ENCODE data around the gene KAZN. TPM values are rescaled to one million over a fixed set of nuclear protein-coding genes. Genes with fewer than 3 reads are reported as not detected.
A peak's percentile ranks its signal among the peaks of the same experiment; 100 is the strongest.

Gene KAZN
- total RNA-seq, 4 donors from 2014 or later = 0.77 to 12.3 (median 4.9) TPM

DNA sequence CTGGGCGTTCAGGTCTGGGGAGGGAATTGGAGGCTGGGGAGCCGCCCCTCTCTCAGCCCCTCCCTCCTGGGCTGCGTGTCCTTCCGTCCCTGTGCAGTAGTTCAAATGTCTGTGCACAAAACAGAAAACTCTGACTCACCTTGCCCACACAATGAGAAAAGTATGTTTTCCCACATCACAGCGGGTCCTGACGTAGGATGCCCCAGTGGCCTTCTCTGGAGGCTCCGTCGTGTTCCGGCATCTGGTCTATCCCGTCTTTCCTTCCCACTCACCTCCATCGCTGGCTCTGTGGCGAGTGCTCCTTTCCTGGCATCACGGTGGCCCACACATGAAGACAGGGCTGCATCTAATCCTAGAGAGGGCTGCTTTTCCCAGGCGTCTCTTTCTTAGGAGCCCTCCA lies 224.0 kb downstream of the KAZN start:
- H3K9me3 ChIP-seq = no peaks in the 10 kb centered on the region
- TF ChIP-seq POLR2A (IDR thresholded peaks at IDR 0.05) = no peak
- TF ChIP-seq, protein P1, sequence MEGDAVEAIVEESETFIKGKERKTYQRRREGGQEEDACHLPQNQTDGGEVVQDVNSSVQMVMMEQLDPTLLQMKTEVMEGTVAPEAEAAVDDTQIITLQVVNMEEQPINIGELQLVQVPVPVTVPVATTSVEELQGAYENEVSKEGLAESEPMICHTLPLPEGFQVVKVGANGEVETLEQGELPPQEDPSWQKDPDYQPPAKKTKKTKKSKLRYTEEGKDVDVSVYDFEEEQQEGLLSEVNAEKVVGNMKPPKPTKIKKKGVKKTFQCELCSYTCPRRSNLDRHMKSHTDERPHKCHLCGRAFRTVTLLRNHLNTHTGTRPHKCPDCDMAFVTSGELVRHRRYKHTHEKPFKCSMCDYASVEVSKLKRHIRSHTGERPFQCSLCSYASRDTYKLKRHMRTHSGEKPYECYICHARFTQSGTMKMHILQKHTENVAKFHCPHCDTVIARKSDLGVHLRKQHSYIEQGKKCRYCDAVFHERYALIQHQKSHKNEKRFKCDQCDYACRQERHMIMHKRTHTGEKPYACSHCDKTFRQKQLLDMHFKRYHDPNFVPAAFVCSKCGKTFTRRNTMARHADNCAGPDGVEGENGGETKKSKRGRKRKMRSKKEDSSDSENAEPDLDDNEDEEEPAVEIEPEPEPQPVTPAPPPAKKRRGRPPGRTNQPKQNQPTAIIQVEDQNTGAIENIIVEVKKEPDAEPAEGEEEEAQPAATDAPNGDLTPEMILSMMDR (IDR thresholded peaks at IDR 0.05) = no peak
- H3K4me1 ChIP-seq = no peaks in the 10 kb centered on the region
- no peaks in the 10 kb centered on the region for H3K27me3 ChIP-seq
- no peak overlapping the region for H3K4me3 ChIP-seq
- DNase-seq = no peak
- H3K36me3 ChIP-seq = no peaks in the 10 kb centered on the region
- intact Hi-C loops (cut with DNase I; ENCODE audit: low total_unique reads) = no loop called here
- H3K27ac ChIP-seq = no peak overlapping the region

DNA sequence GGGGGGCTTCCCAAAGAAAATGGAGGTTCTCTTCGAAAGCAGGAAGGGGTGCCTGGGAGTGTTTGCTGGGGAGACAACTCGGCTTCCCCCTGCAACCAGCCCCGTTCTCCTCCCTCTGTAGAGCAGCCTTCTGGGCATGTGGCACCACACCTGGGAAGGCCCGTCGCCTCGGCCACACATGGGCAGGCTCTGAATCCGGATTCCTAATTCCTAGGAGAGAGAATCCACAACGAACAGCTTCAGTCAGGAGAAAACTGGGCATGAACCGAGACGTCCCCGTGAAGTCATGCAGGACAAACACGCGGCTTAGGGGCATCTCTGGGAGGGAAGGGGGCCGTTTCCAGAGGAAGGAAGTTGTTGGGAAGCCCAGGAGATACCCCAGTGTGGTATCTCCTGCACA lies 224.5 kb downstream of the KAZN start:
- Histone ChIP-seq H3K9me3 (no peaks in the 10 kb centered on the region), H3K36me3 (no peaks in the 10 kb centered on the region), H3K4me3 (no peak overlapping the region), H3K27ac (no peak overlapping the region), H3K27me3 (no peaks in the 10 kb centered on the region), H3K4me1 (no peaks in the 10 kb centered on the region)
- no peak for TF ChIP-seq POLR2A (IDR thresholded peaks at IDR 0.05)
- TF ChIP-seq, protein P1 (IDR thresholded peaks at IDR 0.05) = no peak
- intact Hi-C loops (cut with DNase I; ENCODE audit: low total_unique reads) = no loop called here
- DNase-seq = no peak

DNA sequence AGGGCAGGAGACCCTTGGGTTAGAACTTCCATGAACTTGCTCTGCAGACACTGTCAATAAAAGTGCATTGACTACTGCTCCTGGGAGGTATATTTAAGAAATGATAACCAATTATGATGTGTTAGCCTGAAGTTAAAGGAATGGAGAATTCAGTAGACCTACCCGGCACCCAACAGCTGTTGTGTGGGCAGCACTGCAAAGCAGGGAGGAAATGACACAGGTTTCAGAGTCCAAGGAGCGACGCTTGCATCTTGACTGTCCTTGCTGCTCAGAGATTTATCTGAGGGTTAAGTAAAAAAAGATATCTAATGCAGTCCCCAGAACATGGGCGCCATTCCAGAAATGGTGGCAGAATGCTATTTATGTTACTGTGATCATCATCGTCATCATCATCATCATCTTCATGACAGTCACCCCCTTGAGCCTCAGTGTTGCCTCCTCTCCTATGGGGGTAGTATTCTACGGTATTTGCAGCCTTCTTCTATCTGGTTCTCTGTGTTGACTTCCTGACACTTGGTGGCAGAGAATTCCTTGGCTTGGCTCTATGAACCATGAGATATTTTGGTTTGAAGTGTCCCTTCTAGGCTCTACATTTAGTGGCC lies 225.9 kb downstream of the KAZN start:
- Histone ChIP-seq H3K27ac (no peak overlapping the region), H3K9me3 (no peaks in the 10 kb centered on the region), H3K27me3 (no peaks in the 10 kb centered on the region), H3K36me3 (no peaks in the 10 kb centered on the region), H3K4me1 (no peaks in the 10 kb centered on the region), H3K4me3 (no peak overlapping the region)
- DNase-seq = no peak
- intact Hi-C loops (cut with DNase I; ENCODE audit: low total_unique reads) = no loop called here
- TF ChIP-seq, protein P1 (IDR thresholded peaks at IDR 0.05) = no peak
- TF ChIP-seq POLR2A (IDR thresholded peaks at IDR 0.05) = no peak

DNA sequence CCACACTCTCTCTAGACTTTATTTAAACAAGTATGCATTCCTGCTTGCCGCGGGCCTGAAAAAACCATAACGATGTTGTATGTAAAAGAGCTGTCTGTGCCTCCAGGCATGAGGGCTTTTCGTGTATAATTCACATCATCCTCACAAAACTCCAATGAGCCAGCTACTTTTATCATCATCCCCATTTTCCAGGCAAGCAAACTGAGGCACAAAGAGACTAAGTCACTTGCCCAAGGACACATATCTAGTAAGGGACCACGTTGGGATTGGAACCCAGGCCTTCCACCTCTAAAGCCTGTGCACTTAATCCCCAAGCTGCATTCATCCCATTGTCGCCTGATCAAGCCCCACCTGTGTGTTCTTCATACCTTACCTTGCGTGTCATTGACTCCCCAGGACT lies 226.9 kb downstream of the KAZN start:
- Histone ChIP-seq H3K36me3 (no peaks in the 10 kb centered on the region), H3K4me3 (no peak overlapping the region), H3K27ac (peak overlapping the region; percentile 42 to 62), H3K9me3 (no peaks in the 10 kb centered on the region), H3K27me3 (no peaks in the 10 kb centered on the region), H3K4me1 (no peaks in the 10 kb centered on the region)
- DNase-seq = no peak
- intact Hi-C loops (cut with DNase I; ENCODE audit: low total_unique reads) = no loop called here
- TF ChIP-seq POLR2A (IDR thresholded peaks at IDR 0.05) = no peak
- TF ChIP-seq, protein P1 (IDR thresholded peaks at IDR 0.05) = no peak

DNA sequence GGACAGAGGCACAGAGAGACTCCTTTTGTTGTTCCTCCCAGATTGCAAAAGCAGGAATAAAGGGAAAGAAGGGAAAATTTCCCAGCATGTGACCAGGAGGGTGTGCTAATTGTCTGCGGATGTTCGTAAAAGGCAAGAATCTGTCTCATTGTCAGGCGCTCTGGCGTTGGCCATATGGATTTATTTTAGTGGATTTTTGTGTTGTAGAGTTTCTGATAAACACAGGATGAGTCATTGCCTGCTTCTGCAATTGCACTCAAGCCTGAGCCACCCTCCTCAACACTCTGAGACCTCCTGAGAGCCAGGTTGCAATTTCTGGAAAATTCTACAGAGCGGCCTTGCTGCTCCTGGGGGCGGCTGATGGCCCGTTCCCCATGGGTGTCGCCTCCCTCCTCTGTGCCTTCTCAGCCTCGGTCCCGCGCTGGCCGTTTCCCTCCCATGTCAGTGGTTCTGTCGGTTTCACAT lies 227.7 kb downstream of the KAZN start:
- H3K4me3 ChIP-seq = no peak overlapping the region
- peak; percentile 45 to 67 for DNase-seq
- intact Hi-C loops (cut with DNase I; ENCODE audit: low total_unique reads) = no loop called here
- TF ChIP-seq, protein P1 (IDR thresholded peaks at IDR 0.05) = no peak
- TF ChIP-seq POLR2A (IDR thresholded peaks at IDR 0.05) = no peak
- H3K9me3 ChIP-seq = no peaks in the 10 kb centered on the region
- no peaks in the 10 kb centered on the region for H3K4me1 ChIP-seq
- H3K36me3 ChIP-seq = no peaks in the 10 kb centered on the region
- H3K27me3 ChIP-seq = no peaks in the 10 kb centered on the region
- peak overlapping the region; percentile 52 to 62 for H3K27ac ChIP-seq
